NT2/D1 (cell line): ENCODE results near the gene KYNU.
"Not testable (repeated sequence)": the region's sequence is repeated elsewhere in the genome, so short reads cannot be mapped to it uniquely, and the experiment has no call there.

Experiments
- DNase-seq: peaks from one replicate; pipeline ENCODE4 v3.0.0-alpha.2; 2011; ENCODE audit warnings: low read depth, low spot score
- H3K27me3 ChIP-seq: 2 replicates; pipeline ENCODE4 v1.6.0; 2011; ENCODE audit warnings: mild to moderate bottlenecking; ENCODE audit not compliant: insufficient read length, insufficient read depth
- H3K36me3 ChIP-seq: 2 replicates; pipeline ENCODE4 v1.6.1; 2011; ENCODE audit warnings: mild to moderate bottlenecking, low read length, mixed read lengths; ENCODE audit not compliant: insufficient read depth, insufficient read length
- H3K4me1 ChIP-seq: 2 replicates; pipeline ENCODE4 v1.5.1; 2011; ENCODE audit not compliant: insufficient read depth, insufficient read length
- H3K4me3 ChIP-seq: 2 replicates; pipeline ENCODE4 v1.5.1; 2011; ENCODE audit warnings: low read depth; ENCODE audit not compliant: insufficient read length
- H3K9ac ChIP-seq: 2 replicates; pipeline ENCODE4 v1.6.0; 2011; ENCODE audit warnings: low read depth; ENCODE audit not compliant: insufficient read length
- H3K9me3 ChIP-seq: 2 replicates; pipeline ENCODE4 v1.5.1; 2011; ENCODE audit warnings: mild to moderate bottlenecking, low read length; ENCODE audit not compliant: insufficient read depth
- SUZ12 ChIP-seq: IDR thresholded peaks from 2 replicates; pipeline ENCODE4 v1.6.1; 2011; ENCODE audit not compliant: insufficient read length, insufficient read depth; ENCODE audit errors: extremely low read depth
- YY1 ChIP-seq: IDR thresholded peaks from 2 replicates; pipeline ENCODE4 v1.6.1; 2011; ENCODE audit not compliant: insufficient read length, insufficient read depth
- ZNF274 ChIP-seq: IDR thresholded peaks from 2 replicates; pipeline ENCODE4 v1.6.1; 2011; ENCODE audit warnings: mild to moderate bottlenecking, low read depth, low read length

Gene KYNU

GRCh38 chr2:142940606-142941223 lies 63.3 kb downstream of the KYNU start:
- Histone ChIP-seq H3K9me3 (no peaks in the 10 kb centered on the region), H3K36me3 (no peaks in the 10 kb centered on the region), H3K9ac (no peak overlapping the region), H3K4me3 (no peak overlapping the region), H3K27me3 (no peaks in the 10 kb centered on the region), H3K4me1 (no peaks in the 10 kb centered on the region)
- no peak for DNase-seq
- TF ChIP-seq SUZ12 (no peak), YY1 (no peak), ZNF274 (no peak)

GRCh38 chr2:142942690-142943089 lies 65.2 kb downstream of the KYNU start:
- TF ChIP-seq YY1 = no peak
- no peak for TF ChIP-seq SUZ12
- TF ChIP-seq ZNF274 = no peak
- no peak for DNase-seq
- Histone ChIP-seq H3K27me3 (no peaks in the 10 kb centered on the region), H3K4me1 (no peaks in the 10 kb centered on the region), H3K9ac (no peak overlapping the region), H3K4me3 (no peak overlapping the region), H3K9me3 (peaks cover 2% of the 10 kb centered on the region; the same call in 1 of the 2 replicates), H3K36me3 (no peaks in the 10 kb centered on the region)

GRCh38 chr2:142944264-142944663 lies 66.8 kb downstream of the KYNU start:
- TF ChIP-seq YY1 = no peak
- TF ChIP-seq SUZ12 = no peak
- no peak for TF ChIP-seq ZNF274
- H3K9ac ChIP-seq = no peak overlapping the region
- H3K9me3 ChIP-seq = peaks cover 17% of the 10 kb centered on the region; the same call in 1 of the 2 replicates
- no peak for DNase-seq
- H3K4me1 ChIP-seq = no peaks in the 10 kb centered on the region
- no peaks in the 10 kb centered on the region for H3K36me3 ChIP-seq
- no peak overlapping the region for H3K4me3 ChIP-seq
- no peaks in the 10 kb centered on the region for H3K27me3 ChIP-seq

GRCh38 chr2:142944721-142945120 lies 67.3 kb downstream of the KYNU start:
- H3K27me3 ChIP-seq = no peaks in the 10 kb centered on the region
- no peak overlapping the region for H3K4me3 ChIP-seq
- no peak for DNase-seq
- peaks cover 22% of the 10 kb centered on the region; the same call in 1 of the 2 replicates for H3K9me3 ChIP-seq
- TF ChIP-seq YY1 (no peak), SUZ12 (no peak), ZNF274 (no peak)
- H3K36me3 ChIP-seq = no peaks in the 10 kb centered on the region
- H3K4me1 ChIP-seq = no peaks in the 10 kb centered on the region
- no peak overlapping the region for H3K9ac ChIP-seq

- no peaks in the 10 kb centered on the region for H3K36me3 ChIP-seq
Measured at GRCh38 chr2:142946941-142947340, 69.5 kb downstream of the KYNU start.

GRCh38 chr2:142948723-142949122 lies 71.3 kb downstream of the KYNU start:
- DNase-seq, H3K27me3 ChIP-seq, H3K9ac ChIP-seq, H3K36me3 ChIP-seq, H3K4me1 ChIP-seq, H3K4me3 ChIP-seq: not testable (repeated sequence)
- H3K9me3 ChIP-seq = peaks cover 38% of the 10 kb centered on the region; the same call in 1 of the 2 replicates

More at GRCh38 chr2:142946941-142947340, 69.5 kb downstream of the KYNU start:
- H3K4me1 ChIP-seq = no peaks in the 10 kb centered on the region
- H3K9me3 ChIP-seq = peaks cover 38% of the 10 kb centered on the region; the same call in 1 of the 2 replicates
- no peak overlapping the region for H3K9ac ChIP-seq
- H3K4me3 ChIP-seq = no peak overlapping the region
- H3K27me3 ChIP-seq = no peaks in the 10 kb centered on the region
- no peak for DNase-seq
- no peak for TF ChIP-seq ZNF274
- no peak for TF ChIP-seq YY1
- no peak for TF ChIP-seq SUZ12

- H3K4me3 ChIP-seq, DNase-seq, H3K4me1 ChIP-seq, H3K36me3 ChIP-seq, H3K9ac ChIP-seq, H3K27me3 ChIP-seq: not testable (repeated sequence)
- peaks cover 38% of the 10 kb centered on the region; the same call in 1 of the 2 replicates for H3K9me3 ChIP-seq
Measured at GRCh38 chr2:142950323-142950722, 72.9 kb downstream of the KYNU start.
